Keratinocyte (primary cell): ENCODE data around the gene MYRIP. TPM values are rescaled to one million over a fixed set of nuclear protein-coding genes. Genes with fewer than 3 reads are reported as not detected.

Experiments
- DNase-seq: peaks from one replicate; pipeline ENCODE4 v3.0.0-alpha.2; 2011; ENCODE audit warnings: low read depth, missing footprints, low spot score
- FAIRE-seq: peaks from 2 replicates; lab custom pipeline; 2011; peaks lifted over from hg19 to GRCh38; lab: Jason Lieb, UNC
- H2AFZ ChIP-seq: 2 replicates; pipeline ENCODE4 v1.6.0; 2012; ENCODE audit warnings: low read length, control low read depth, inconsistent platforms; ENCODE audit not compliant: control insufficient read depth
- H3K27ac ChIP-seq: 2 replicates; pipeline ENCODE4 v1.5.1; 2011; ENCODE audit warnings: low read length; ENCODE audit not compliant: control insufficient read depth, insufficient read depth
- H3K27me3 ChIP-seq: 3 replicates; pipeline ENCODE4 v1.6.0; 2011; ENCODE audit warnings: low read length; ENCODE audit not compliant: control insufficient read depth, insufficient read depth; ENCODE audit errors: extremely low read depth
- H3K36me3 ChIP-seq, 2 experiments: 2 replicates in 1 of 2; 3 replicates in 1 of 2; pipeline ENCODE4 v1.5.1; 2011; ENCODE audit warnings: low read length in 2 of 2, mild to moderate bottlenecking in 1 of 2; ENCODE audit not compliant: control insufficient read depth in 2 of 2, insufficient read depth in 2 of 2; ENCODE audit errors: extremely low read depth in 1 of 2
- H3K4me1 ChIP-seq: 3 replicates; pipeline ENCODE4 v1.5.1; 2011; ENCODE audit warnings: low read length; ENCODE audit not compliant: control insufficient read depth, insufficient read depth; ENCODE audit errors: extremely low read depth
- H3K4me2 ChIP-seq: 3 replicates; pipeline ENCODE4 v1.6.0; 2011; ENCODE audit warnings: low read depth, low read length; ENCODE audit not compliant: control insufficient read depth, insufficient read depth; ENCODE audit errors: extremely low read depth
- H3K4me3 ChIP-seq, 3 experiments: fragments of 200-600 bp in 1 of 3; sonication (generic) in 1 of 3; 2 replicates in 2 of 3; 3 replicates in 1 of 3; pipeline ENCODE4 v1.5.1; 2011 to 2016; ENCODE audit warnings: low read length in 3 of 3, mild to moderate bottlenecking in 3 of 3, control low read depth in 2 of 3, inconsistent platforms in 1 of 3, low read depth in 1 of 3, mixed read lengths in 1 of 3, mixed run types in 1 of 3, moderate library complexity in 1 of 3; ENCODE audit not compliant: control insufficient read depth in 2 of 3, insufficient read depth in 2 of 3; ENCODE audit errors: extremely low read depth in 1 of 3
- H3K79me2 ChIP-seq: 2 replicates; pipeline ENCODE4 v1.6.0; 2012; ENCODE audit warnings: low read length; ENCODE audit not compliant: control insufficient read depth, insufficient read depth
- H3K9ac ChIP-seq: 3 replicates; pipeline ENCODE4 v1.6.0; 2011; ENCODE audit warnings: low read length; ENCODE audit not compliant: control insufficient read depth, insufficient read depth; ENCODE audit errors: extremely low read depth
- H3K9me1 ChIP-seq: 3 replicates; pipeline ENCODE4 v1.6.0; 2011; ENCODE audit warnings: low read length; ENCODE audit not compliant: control insufficient read depth, insufficient read depth; ENCODE audit errors: extremely low read depth
- H3K9me3 ChIP-seq: 2 replicates; pipeline ENCODE4 v1.5.1; 2012; ENCODE audit warnings: low read depth, low read length; ENCODE audit not compliant: control insufficient read depth
- H4K20me1 ChIP-seq: 3 replicates; pipeline ENCODE4 v1.6.0; 2011; ENCODE audit warnings: low read length; ENCODE audit not compliant: control insufficient read depth, insufficient read depth; ENCODE audit errors: extremely low read depth
- CTCF ChIP-seq, 3 experiments: IDR thresholded peaks in 1 of 3; conservative IDR thresholded peaks in 1 of 3; optimal IDR thresholded peaks in 1 of 3; 2 replicates in 2 of 3; 3 replicates in 1 of 3; pipeline versions ENCODE3 to v1.5.1; 2011; ENCODE audit warnings: low read length in 3 of 3, mild to moderate bottlenecking in 3 of 3, moderate library complexity in 2 of 3, control low read depth in 1 of 3, inconsistent platforms in 1 of 3; ENCODE audit not compliant: insufficient read depth in 2 of 3; ENCODE audit errors: extremely low read depth in 1 of 3
- EZH2 ChIP-seq: IDR thresholded peaks from one replicate; pipeline ENCODE4 v1.6.1; 2012; ENCODE audit warnings: inconsistent platforms, mild to moderate bottlenecking, low read length, moderate library complexity
- dilution Hi-C: fragments of 300-500 bp; cut with MboI; formaldehyde crosslinking; loops from one replicate; pipeline ENCODE4 v1.7.0; 2020; ENCODE audit warnings: low sequenced_read_pairs; ENCODE audit not compliant: extremely low pct_ligation_motif_present
- polyA plus RNA-seq, 5 experiments: library from polyadenylated mRNA; depleted of rRNA in 3 of 5; stranded (reverse) in 3 of 5; stranded (forward) in 1 of 5; unstranded in 1 of 5; fragments of >200 nt; gene quantifications; 1 replicate in 1 of 5; 2 replicates in 3 of 5; 3 replicates in 1 of 5; pipeline versions ENCODE4 v1.2.1 to v1.2.3, GENCODE V29; 2011 to 2012; ENCODE audit warnings: missing spikeins in 2 of 5, low read depth in 1 of 5, low replicate concordance in 1 of 5

Gene MYRIP
- polyA plus RNA-seq, 1 donor (not counting 4 experiments of a cell fraction or from before 2014, with no cell fraction given): 0.01 TPM

- no peak overlapping the region for H2AFZ ChIP-seq
- dilution Hi-C loops: no loop called here
- no peak overlapping the region for H3K9ac ChIP-seq
- no peak for FAIRE-seq
- H3K9me3 ChIP-seq: no peaks in the 10 kb centered on the region
- DNase-seq: no peak
- no peaks in the 10 kb centered on the region for H3K27me3 ChIP-seq
- H3K4me3 ChIP-seq: no peak overlapping the region
- H3K9me1 ChIP-seq: no peaks in the 10 kb centered on the region
- no peak for TF ChIP-seq CTCF (optimal IDR thresholded peaks at IDR 0.05 in 1 of 3, IDR thresholded peaks at IDR 0.05 in 1 of 3, conservative IDR thresholded peaks at IDR 0.05 in 1 of 3; ENCODE audit: extremely low read depth in 1 of 3, insufficient read depth in 2 of 3, low read length in 3 of 3)
- TF ChIP-seq EZH2: no peak
- H4K20me1 ChIP-seq: no peaks in the 10 kb centered on the region
- H3K4me2 ChIP-seq: no peak overlapping the region
- no peaks in the 10 kb centered on the region for H3K79me2 ChIP-seq
- no peaks in the 10 kb centered on the region for H3K36me3 ChIP-seq
- no peak overlapping the region for H3K27ac ChIP-seq
- no peaks in the 10 kb centered on the region for H3K4me1 ChIP-seq
Measured at GRCh38 chr3:39981547-39982184, 172.3 kb downstream of the MYRIP start.

GRCh38 chr3:39982665-39983357, 173.4 kb downstream of the MYRIP start:
- H3K9me1 ChIP-seq: no peaks in the 10 kb centered on the region
- H3K9me3 ChIP-seq: no peaks in the 10 kb centered on the region
- no peak overlapping the region for H3K4me3 ChIP-seq
- no peak overlapping the region for H3K27ac ChIP-seq
- H3K36me3 ChIP-seq: no peaks in the 10 kb centered on the region
- DNase-seq: no peak
- H3K79me2 ChIP-seq: no peaks in the 10 kb centered on the region
- dilution Hi-C loops: no loop called here
- H2AFZ ChIP-seq: no peak overlapping the region
- no peaks in the 10 kb centered on the region for H4K20me1 ChIP-seq
- H3K4me1 ChIP-seq: no peaks in the 10 kb centered on the region
- no peak for TF ChIP-seq EZH2
- TF ChIP-seq CTCF (optimal IDR thresholded peaks at IDR 0.05 in 1 of 3, IDR thresholded peaks at IDR 0.05 in 1 of 3, conservative IDR thresholded peaks at IDR 0.05 in 1 of 3; ENCODE audit: extremely low read depth in 1 of 3, insufficient read depth in 2 of 3, low read length in 3 of 3): no peak
- no peak for FAIRE-seq
- H3K27me3 ChIP-seq: no peaks in the 10 kb centered on the region
- H3K4me2 ChIP-seq: no peak overlapping the region
- no peak overlapping the region for H3K9ac ChIP-seq
